ENCODE results near the gene DPEP2. TPM values are rescaled to one million over a fixed set of nuclear protein-coding genes. Genes with fewer than 3 reads are reported as not detected.

DPEP2 gene
- total RNA-seq, 2 donors from 2014 or later = 0.20 TPM; not detected in 1

DNA sequence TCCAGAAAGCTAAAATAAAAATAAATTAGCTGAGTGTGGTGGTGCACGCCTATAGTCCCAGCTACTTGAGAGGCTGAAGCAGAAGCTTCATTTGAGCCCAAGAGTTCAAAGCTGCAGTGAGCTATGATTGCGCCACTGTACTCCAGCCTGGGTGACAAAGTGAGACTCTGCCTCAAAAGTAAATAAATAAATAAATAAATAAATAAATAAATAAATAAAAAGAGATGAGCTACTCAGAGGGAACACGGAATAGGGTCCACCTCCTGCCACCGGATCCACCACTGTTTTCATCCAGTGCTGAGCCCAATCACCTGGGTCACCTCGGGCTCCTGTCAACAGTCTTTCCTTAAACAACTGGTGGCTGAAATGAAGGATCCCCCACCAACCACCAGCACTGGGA, 12.3 kb downstream of the DPEP2 start:
- Histone ChIP-seq H3K4me3 (ENCODE audit: low read length) (no peak overlapping the region), H3K36me3 (ENCODE audit: control insufficient read depth, insufficient read depth, low read length) (no peaks in the 10 kb centered on the region), H3K9ac (ENCODE audit: extremely low read depth, low read length, poor library complexity, severe bottlenecking) (no peak overlapping the region), H3K4me1 (ENCODE audit: control insufficient read depth, insufficient read depth, low read length) (no peaks in the 10 kb centered on the region), H3K27ac (ENCODE audit: low read depth, low read length) (no peak overlapping the region), H3K9me3 (ENCODE audit: control insufficient read depth, low read length) (no peaks in the 10 kb centered on the region), H3K27me3 (ENCODE audit: control insufficient read depth, insufficient read depth, low read length, poor library complexity, severe bottlenecking) (no peaks in the 10 kb centered on the region)
- TF ChIP-seq, protein P1, sequence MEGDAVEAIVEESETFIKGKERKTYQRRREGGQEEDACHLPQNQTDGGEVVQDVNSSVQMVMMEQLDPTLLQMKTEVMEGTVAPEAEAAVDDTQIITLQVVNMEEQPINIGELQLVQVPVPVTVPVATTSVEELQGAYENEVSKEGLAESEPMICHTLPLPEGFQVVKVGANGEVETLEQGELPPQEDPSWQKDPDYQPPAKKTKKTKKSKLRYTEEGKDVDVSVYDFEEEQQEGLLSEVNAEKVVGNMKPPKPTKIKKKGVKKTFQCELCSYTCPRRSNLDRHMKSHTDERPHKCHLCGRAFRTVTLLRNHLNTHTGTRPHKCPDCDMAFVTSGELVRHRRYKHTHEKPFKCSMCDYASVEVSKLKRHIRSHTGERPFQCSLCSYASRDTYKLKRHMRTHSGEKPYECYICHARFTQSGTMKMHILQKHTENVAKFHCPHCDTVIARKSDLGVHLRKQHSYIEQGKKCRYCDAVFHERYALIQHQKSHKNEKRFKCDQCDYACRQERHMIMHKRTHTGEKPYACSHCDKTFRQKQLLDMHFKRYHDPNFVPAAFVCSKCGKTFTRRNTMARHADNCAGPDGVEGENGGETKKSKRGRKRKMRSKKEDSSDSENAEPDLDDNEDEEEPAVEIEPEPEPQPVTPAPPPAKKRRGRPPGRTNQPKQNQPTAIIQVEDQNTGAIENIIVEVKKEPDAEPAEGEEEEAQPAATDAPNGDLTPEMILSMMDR (conservative IDR thresholded peaks at IDR 0.05) = no peak
- Mint-ChIP-seq H3K9me3 (peaks cover 9% of the 10 kb centered on the region), H3K27ac (no peak overlapping the region), H3K4me3 (no peak overlapping the region), H3K27me3 (ENCODE audit: insufficient read depth) (peaks cover 21% of the 10 kb centered on the region), H3K4me1 (peaks cover 3% of the 10 kb centered on the region), H3K36me3 (ENCODE audit: low read depth) (no peaks in the 10 kb centered on the region)
- DNase-seq = no peak
- 88 to 93% methylated on average over 4 of the region's 5 CpGs for WGBS, 2 experiments (ENCODE audit: insufficient coverage in 1 of 2, insufficient read length in 1 of 2)

GRCh38 chr16:67982011-67982696, 17.1 kb downstream of the DPEP2 start:
- H3K27ac ChIP-seq (ENCODE audit: low read depth, low read length) = no peak overlapping the region
- TF ChIP-seq, protein P1 (conservative IDR thresholded peaks at IDR 0.05) = no peak
- Mint-ChIP-seq H3K36me3 (ENCODE audit: low read depth) (no peaks in the 10 kb centered on the region), H3K27ac (no peak overlapping the region), H3K4me1 (peaks cover 3% of the 10 kb centered on the region), H3K27me3 (ENCODE audit: insufficient read depth) (peaks cover 14% of the 10 kb centered on the region), H3K4me3 (no peak overlapping the region), H3K9me3 (peaks cover 9% of the 10 kb centered on the region)
- H3K36me3 ChIP-seq (ENCODE audit: control insufficient read depth, insufficient read depth, low read length) = no peaks in the 10 kb centered on the region
- no peak overlapping the region for H3K9ac ChIP-seq (ENCODE audit: extremely low read depth, low read length, poor library complexity, severe bottlenecking)
- DNase-seq = no peak
- H3K27me3 ChIP-seq (ENCODE audit: control insufficient read depth, insufficient read depth, low read length, poor library complexity, severe bottlenecking) = peaks cover 9% of the 10 kb centered on the region
- no peaks in the 10 kb centered on the region for H3K4me1 ChIP-seq (ENCODE audit: control insufficient read depth, insufficient read depth, low read length)
- H3K4me3 ChIP-seq (ENCODE audit: low read length) = no peak overlapping the region
- no peaks in the 10 kb centered on the region for H3K9me3 ChIP-seq (ENCODE audit: control insufficient read depth, low read length)
- WGBS, 2 experiments (ENCODE audit: insufficient coverage in 1 of 2, insufficient read length in 1 of 2) = 96% methylated on average over 25 to 44 of the region's 49 CpGs

DNA sequence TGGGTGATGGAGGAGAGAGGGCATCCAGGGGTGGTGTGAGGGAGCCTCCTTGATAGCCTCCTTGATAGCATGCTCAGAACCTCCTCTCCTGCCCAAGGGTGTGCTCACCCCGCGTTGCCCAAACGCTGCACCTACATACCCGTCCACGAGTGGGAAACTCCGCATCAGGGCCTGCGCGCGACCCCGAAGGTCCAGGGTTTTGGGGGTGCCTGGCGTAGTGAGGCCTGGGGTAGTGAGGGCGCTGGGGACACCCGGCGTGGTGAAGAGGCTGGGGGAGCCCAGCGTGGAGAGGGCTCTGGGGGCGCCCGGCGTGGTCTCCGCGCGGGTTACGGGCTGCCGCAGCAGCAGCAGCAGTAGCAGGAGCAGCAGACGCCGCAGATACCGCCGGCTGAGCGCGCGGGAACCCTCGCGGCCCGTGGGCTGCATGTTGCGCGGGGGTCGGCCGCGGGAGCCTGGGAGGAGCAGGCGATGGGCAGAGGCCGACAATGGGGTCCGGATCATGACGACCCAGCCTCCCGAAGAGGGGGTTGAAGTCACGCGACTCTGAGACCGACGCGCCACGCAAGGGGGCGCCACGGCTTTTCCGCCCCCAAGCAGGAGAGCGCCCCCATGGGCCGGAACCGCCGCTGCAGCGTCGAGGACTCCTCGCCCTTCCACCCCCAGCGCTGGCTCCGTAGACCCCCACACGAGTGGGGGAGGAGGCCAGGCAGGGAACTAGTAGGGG, 19.2 kb downstream of the DPEP2 start, which contains the start of gene DPEP3:
DPEP3 (minus strand) TSS at position 545 of the 724 bp plus-strand sequence; CDS start at position 426, 119 bp downstream.
- H3K27ac ChIP-seq (ENCODE audit: low read depth, low read length) = no peak within 1 kb of the TSS
- H3K4me3 Mint-ChIP-seq = no peak within 1 kb of the TSS
- H3K9ac ChIP-seq (ENCODE audit: extremely low read depth, low read length, poor library complexity, severe bottlenecking) = no peak within 1 kb of the TSS
- H3K4me1 ChIP-seq (ENCODE audit: control insufficient read depth, insufficient read depth, low read length) = no peaks in the 10 kb centered on the region
- DNase-seq = peak; percentile 83
- H3K4me1 Mint-ChIP-seq = peaks cover 3% of the 10 kb centered on the region
- TF ChIP-seq, protein P1 (conservative IDR thresholded peaks at IDR 0.05) = peak; percentile 97
- no peaks in the 10 kb centered on the region for H3K36me3 ChIP-seq (ENCODE audit: control insufficient read depth, insufficient read depth, low read length)
- no peak within 1 kb of the TSS for H3K27ac Mint-ChIP-seq
- peaks cover 20% of the 10 kb centered on the region for H3K27me3 Mint-ChIP-seq (ENCODE audit: insufficient read depth)
- H3K27me3 ChIP-seq (ENCODE audit: control insufficient read depth, insufficient read depth, low read length, poor library complexity, severe bottlenecking) = peaks cover 15% of the 10 kb centered on the region
- H3K4me3 ChIP-seq (ENCODE audit: low read length) = no peak within 1 kb of the TSS
- no peaks in the 10 kb centered on the region for H3K9me3 ChIP-seq (ENCODE audit: control insufficient read depth, low read length)
- peaks cover 9% of the 10 kb centered on the region for H3K9me3 Mint-ChIP-seq
- H3K36me3 Mint-ChIP-seq (ENCODE audit: low read depth) = no peaks in the 10 kb centered on the region
- WGBS, 2 experiments (ENCODE audit: insufficient coverage in 1 of 2, insufficient read length in 1 of 2) = 94% methylated on average over 31 to 62 of the region's 62 CpGs
